NCI-H345 treated with DMSO at 0.1 percent for 48 hours (cell line): Measurements from ENCODE around the gene RGS3.
"Not testable (repeated sequence)": the region's sequence is repeated elsewhere in the genome, so short reads cannot be mapped to it uniquely, and the experiment has no call there.

Experiments used
- DNase-seq: peaks from one replicate; lab custom pipeline; 2025; ENCODE audit not compliant: unreplicated experiment; lab: John Stamatoyannopoulos, UW

RGS3 gene

DNA sequence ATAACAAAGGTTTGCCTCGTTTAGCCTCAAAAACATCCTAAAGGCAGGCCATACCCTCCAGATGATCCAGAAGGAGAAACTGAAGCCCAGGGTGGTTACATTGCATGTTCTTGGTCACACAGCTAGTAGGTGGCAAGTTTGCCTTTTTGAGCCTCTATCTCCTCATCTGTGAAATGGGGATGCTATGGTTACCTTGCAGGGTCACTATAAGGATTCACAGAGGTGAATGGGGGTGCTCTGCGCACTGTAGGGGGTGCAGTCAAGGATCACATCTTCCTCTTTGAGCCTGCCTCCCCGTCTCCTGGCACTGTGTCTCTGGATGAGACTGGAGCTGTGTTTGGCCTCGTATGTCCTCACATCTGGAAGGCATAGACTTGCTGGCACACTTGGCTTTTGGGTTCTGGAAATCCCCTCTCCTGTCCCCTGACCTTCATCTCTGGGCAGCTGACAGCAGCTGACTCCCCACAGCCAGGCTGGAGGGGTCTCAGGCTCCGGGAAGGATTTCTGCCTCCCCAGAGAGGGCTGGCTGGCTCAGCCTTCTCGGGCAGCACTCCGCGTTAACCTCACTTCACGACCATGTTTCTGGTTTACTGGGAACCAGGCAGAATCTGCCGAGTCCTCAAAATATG lies 167.7 kb downstream of the RGS3 start:
- DNase-seq: no peak

GRCh38 chr9:113631871-113632665 lies 168.5 kb downstream of the RGS3 start:
- no peak for DNase-seq

GRCh38 chr9:113632776-113633590 lies 169.5 kb downstream of the RGS3 start:
- DNase-seq: no peak

DNA sequence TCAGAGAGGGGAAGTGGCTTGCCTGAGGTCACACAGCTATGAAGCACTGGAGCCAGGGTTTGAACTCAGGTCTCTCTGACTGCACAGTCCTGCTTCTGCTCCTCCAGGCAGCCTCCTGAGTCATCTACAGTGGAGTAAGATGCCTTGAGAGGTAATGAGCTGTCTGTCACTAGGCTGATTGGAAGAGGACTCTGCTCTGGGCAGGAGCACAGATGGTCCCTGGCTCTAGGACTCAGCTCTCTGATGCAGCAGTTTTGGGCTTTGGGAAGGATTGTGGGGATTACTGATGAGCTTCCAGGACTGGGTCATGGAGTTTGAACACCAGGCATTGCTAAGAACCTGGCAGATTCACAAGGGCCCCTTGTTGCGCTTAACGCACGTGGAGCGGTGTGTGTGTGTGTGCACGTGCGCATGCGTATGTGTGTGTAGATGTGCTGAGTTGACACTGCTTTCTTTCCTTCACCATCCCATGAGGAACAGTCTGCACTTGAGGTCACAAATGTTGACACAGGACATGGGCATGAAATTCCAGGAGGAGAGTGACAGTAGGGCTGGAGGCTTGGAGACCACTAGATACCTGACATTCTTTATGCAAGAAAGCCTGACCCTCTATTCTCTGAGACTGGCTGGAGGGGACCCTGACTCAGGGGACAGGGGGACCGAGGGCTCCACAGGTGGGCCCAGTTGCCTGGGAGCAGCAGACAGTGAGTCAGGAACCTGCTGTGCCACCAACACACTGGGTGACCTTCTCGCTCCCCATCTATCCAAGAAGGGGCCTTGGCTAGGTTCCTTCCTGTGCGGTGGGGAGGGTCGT lies 170.5 kb downstream of the RGS3 start:
- DNase-seq: no peak

- DNase-seq: no peak
Measured at GRCh38 chr9:113634596-113635515, 171.3 kb downstream of the RGS3 start.

DNA sequence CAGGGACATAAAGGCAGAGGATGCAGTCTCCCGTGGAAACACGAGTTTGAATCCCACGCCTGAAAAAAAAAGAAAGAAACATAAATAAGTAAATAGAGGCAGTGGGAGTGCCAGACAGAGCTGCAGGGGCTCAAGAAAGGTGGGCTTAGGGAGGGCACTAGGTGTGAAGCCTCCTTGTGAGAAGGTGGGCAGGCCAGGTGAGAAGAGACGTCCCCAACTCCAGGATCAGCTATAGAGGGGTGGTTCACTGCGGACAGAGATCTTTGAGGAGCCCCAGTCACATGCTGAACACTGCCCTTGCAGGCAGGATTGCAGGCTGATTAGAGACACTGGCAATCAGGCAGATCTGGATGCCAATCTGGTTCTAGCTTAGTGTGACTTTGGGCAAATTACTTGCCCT lies 172.1 kb downstream of the RGS3 start:
- no peak for DNase-seq

GRCh38 chr9:113636165-113636564 lies 172.6 kb downstream of the RGS3 start:
- no peak for DNase-seq

DNA sequence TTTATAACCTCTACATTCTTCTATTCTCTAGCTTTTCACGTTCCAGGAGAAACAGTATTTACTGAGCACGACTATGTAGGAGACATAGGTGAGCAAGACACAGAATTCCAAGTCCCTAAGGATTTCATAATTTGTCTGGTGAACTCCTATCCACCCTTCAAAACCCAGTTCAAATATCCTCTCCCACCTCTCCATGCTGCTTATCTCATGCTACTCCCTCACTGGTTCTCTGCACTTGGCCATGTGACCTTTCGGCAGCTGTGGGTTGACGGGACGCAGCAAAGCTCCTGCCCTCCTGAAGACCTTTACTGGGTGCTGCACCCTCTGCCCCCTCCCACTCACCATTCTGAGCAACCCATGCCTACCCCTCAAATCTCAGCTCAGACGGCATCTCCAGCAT lies 173.2 kb downstream of the RGS3 start:
- no peak for DNase-seq

DNA sequence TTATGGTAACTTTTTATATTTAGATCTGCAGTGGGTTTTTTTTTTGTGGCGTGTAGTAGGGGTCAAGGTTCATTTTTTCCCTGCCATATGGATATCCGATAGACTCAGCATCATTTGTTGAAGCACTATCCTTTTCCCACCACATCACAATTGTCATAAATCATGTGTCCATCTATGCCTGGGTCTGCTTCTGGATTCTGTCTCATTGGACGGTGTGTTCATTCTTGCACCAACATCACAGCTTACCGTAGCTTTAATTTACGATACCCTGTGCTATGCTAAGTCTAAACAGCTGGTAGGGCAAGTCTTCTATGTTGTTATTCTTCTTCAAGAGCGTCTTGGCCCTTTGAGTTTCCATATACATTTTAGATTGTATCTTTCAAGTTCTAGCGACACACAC lies 175.0 kb downstream of the RGS3 start:
- no peak for DNase-seq

DNA sequence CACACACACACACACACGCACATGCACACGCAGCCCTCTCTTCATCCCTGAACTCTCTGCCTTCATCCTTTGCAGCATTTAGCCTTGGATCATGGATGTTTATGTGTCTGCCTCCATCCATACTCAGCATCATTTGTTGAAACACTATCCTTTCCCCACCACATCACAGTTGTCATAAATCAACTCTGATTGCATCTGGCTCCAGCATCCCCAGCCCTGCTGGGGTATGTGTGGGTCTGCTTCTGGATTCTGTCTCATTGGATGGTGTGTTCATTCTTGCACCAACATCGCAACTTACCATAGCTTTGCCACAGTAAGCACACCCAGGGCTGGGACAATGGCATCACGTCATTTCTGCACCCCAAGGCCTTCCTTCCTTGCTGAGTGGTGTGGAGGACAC lies 175.4 kb downstream of the RGS3 start:
- DNase-seq: no peak

- DNase-seq: not testable (repeated sequence)
Measured at GRCh38 chr9:113639411-113639970, 176.0 kb downstream of the RGS3 start.

- DNase-seq: no peak
Measured at GRCh38 chr9:113640418-113640817, 176.9 kb downstream of the RGS3 start.

GRCh38 chr9:113641100-113641885 lies 177.8 kb downstream of the RGS3 start:
- no peak for DNase-seq

DNA sequence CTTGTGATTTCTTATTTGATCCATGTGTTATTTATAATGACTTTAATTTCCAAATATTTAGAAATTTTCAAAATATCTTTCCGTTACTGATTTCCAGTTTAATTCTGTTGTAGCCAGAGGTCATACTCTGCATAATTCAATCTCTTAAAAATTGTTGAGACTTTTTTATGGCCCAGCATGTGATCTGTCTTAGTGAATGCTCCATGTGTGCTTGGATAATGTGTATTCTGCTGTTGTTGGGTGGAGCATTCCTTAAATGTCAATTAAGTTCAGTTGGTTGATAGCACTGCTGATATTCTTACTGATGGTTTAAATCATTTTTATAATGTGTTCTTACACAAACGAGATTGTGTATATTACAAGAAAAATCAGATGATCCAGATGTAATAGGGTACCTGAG lies 180.8 kb downstream of the RGS3 start:
- no peak for DNase-seq

GRCh38 chr9:113645227-113645977 lies 181.9 kb downstream of the RGS3 start:
- no peak for DNase-seq

- DNase-seq: no peak
Measured at GRCh38 chr9:113645978-113646253, 182.4 kb downstream of the RGS3 start.

DNA sequence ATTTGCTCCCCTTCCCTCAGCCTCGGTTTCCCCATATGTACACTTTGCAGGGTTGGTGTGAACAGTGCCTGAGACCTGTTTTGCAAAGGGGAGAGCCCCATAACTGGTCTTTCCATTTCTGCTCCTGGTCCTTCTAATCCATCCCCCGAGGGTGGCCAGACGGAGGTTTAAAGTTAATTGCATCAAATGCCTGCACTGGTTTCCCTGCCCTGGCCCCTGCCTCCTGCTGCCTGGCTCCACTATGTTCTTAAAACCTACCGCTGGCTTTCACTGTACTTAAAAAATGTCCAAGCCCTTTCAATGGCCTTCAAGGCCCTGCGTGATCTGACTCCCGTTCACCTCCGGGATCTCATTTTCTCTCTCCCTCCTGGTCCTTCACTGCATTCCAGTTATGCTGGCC lies 183.0 kb downstream of the RGS3 start:
- DNase-seq: no peak
